SJSA1 (cell line): ENCODE measurements around the gene CISD3. TPM values are rescaled to one million over a fixed set of nuclear protein-coding genes. Genes with fewer than 3 reads are reported as not detected.

Experiments used
- DNase-seq, 2 experiments: peaks; one replicate each; pipeline ENCODE4 v3.0.0-alpha.2; 2015 to 2020; ENCODE audit warnings: low spot score in 2 of 2, low read depth in 1 of 2
- H3K27ac ChIP-seq: fragments of 250-450 bp; sonication (Bioruptor Pico); 2 replicates; pipeline ENCODE4 v1.5.1; 2020; ENCODE audit warnings: mild to moderate bottlenecking, moderate library complexity
- H3K27me3 ChIP-seq: fragments of 250-450 bp; sonication (Bioruptor Pico); replicated peaks from 2 replicates; pipeline ENCODE4 v1.5.1; 2020; ENCODE audit warnings: mild to moderate bottlenecking, moderate library complexity
- H3K36me3 ChIP-seq: fragments of 250-450 bp; sonication (Bioruptor Pico); 2 replicates; pipeline ENCODE4 v1.5.1; 2020; ENCODE audit warnings: mild to moderate bottlenecking
- H3K4me1 ChIP-seq: fragments of 250-450 bp; sonication (Bioruptor Pico); replicated peaks from 2 replicates; pipeline ENCODE4 v1.6.1; 2021; ENCODE audit warnings: mild to moderate bottlenecking
- H3K4me3 ChIP-seq: fragments of 250-450 bp; sonication (Bioruptor Pico); 2 replicates; pipeline ENCODE4 v1.5.1; 2020; ENCODE audit warnings: mild to moderate bottlenecking
- H3K9me3 ChIP-seq: fragments of 250-450 bp; sonication (Bioruptor Pico); replicated peaks from 2 replicates; pipeline ENCODE4 v1.5.1; 2020; ENCODE audit warnings: mild to moderate bottlenecking
- total RNA-seq: library from RNA; depleted of rRNA; stranded (reverse); fragments of >200 nt; shearing (Covaris generic); gene quantifications from 2 replicates; pipeline ENCODE4 v1.2.3, GENCODE V29; 2014

The CISD3 gene
- total RNA-seq, 1 experiment from 2014 or later, result 6.1 TPM

DNA sequence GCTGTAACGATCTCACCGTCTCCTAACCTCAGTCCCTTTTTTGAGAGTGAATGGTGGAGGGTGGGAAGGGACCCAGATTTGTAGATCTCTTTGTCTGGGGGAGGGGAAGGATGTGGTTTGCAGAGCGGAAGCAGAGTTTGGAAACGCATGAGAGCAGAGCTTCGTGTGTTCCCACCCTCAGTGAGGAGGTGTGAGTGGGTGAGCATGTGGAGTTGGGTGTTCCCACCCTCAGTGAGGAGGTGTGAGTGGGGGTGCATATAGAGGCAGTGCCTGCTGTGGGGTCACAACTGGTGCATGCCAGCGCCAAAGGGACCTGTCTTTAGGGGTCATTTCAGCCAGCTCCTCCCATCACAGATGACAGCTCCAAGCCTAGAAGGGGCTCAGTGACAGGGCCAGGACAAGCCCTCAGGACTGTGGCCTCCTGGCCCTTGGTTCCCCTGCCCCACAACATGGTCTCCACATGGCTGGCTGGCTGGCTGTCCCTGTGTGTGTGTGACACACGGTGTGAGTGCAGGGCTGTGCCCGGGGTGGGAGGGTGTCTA is 1.8 kb upstream of the CISD3 start:
- H3K27ac ChIP-seq, result no peak overlapping the region
- H3K4me3 ChIP-seq, result no peak overlapping the region
- peaks cover 25% of the 10 kb centered on the region for H3K4me1 ChIP-seq
- H3K9me3 ChIP-seq, result no peaks in the 10 kb centered on the region
- peaks cover 27% of the 10 kb centered on the region for H3K36me3 ChIP-seq
- H3K27me3 ChIP-seq, result no peaks in the 10 kb centered on the region
- DNase-seq, result no peak

DNA sequence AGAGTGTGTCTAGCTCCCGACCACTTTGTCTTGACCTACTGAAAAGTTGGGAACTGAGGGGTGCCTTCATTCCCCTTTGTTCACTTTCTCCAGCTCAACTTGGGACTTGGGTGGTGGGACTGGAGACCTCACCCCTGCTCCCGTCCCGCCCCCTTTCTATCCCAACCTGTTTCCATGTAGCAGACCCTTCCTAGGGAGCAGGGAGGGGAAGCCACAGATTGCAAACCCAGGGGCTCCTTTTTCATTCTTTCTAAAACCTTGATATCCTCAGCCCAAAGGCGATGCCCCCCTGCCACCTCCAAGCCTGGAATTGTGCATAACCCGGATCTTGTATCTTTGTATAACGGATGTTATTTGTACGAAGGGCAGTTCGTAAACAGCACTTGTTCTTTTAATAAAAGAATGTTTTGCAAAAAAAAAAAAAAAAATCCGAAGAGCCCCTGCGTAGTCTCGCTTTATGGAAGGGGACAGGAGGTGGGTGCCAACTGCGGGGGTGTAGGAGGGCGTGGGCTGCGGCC is 714 bp upstream of the CISD3 start:
- Histone ChIP-seq H3K9me3 (no peaks in the 10 kb centered on the region), H3K27me3 (no peaks in the 10 kb centered on the region), H3K27ac (no peak overlapping the region), H3K36me3 (peaks cover 38% of the 10 kb centered on the region), H3K4me1 (peaks cover 25% of the 10 kb centered on the region), H3K4me3 (peak overlapping the region; percentile 59)
- no peak for DNase-seq

DNA sequence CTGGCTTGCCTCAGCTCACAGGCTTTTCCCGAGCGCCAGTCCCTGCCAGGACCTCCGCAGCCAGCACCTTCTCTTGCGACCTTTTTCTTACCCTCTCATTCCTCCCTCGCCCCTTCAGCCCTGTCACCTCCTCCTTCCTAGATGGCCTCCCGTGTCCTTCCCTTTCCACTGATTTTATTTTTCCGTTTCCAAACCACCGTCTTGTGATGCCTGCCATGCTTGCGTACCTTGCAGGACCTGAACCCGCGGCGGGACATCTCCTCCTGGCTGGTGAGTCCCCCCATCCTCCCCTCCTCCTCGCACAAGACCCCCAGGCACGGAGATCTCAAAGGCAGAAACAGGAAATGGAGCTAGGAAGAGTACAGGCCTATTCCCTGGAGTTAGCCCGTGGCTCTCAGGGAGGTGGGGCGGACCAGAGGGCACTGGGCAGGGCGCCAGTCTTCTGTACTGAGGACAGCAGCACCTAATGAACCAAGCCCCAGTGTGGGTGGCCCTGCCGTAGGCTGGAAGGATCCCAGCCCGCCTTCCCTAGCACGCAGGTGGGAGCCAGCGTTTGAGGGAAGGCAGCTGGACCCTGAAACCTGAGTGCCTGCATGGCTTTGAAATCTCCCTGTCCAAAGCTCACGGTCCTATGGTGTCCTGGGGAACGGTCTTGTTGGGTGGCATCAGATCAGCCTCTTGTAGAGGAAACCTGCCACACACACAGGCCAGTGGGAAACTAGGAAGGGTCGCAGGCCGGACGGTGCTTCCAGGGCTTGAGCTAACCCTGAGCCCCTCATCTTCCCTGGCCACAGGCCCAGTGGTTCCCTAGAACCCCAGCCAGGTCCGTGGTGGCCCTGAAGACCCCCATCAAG is 612 bp downstream of the CISD3 start:
- Histone ChIP-seq H3K4me3 (peak overlapping the region; percentile 59), H3K9me3 (no peaks in the 10 kb centered on the region), H3K27me3 (no peaks in the 10 kb centered on the region), H3K36me3 (peaks cover 48% of the 10 kb centered on the region), H3K27ac (peak overlapping the region; percentile 59), H3K4me1 (peaks cover 30% of the 10 kb centered on the region)
- peak; percentile 77 to 86 for DNase-seq

DNA sequence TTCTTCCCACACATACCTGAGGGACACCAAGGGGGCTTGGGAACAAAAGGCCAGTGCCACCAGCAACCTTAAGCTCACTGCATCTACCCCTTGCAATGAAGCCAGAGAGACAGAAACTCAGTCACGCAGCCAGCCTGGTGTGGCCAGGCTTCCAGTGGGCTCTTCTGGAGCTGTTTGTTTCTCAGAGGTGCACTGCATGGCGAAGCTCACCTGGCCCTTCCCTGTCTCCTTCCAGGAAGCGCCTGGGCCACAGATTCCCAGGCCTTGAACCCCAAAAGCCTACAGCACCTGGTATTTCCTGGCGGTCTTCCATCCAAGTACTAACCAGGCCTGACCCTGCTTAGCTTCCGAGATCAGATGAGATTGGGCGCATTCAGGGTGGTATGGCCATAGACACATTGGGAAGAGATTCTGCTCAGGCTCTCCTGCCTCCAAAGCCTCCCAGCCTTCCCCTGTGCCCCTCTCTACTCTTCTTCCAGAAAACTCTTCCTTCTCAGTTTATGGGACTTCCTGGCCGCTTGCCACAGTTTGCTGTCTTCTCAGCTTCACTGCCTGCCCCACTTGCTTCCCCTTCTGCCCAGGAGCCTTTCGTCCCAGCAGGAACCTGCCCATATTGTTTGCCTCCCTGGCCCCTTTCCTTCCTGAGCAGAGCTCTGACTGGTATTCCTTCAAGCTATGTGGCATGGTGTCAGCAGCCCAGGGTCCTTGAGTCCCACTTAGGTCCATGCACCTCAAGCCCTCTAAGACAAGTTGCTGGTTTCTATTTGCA is 1.6 kb downstream of the CISD3 start:
- Histone ChIP-seq H3K27ac (no peak overlapping the region), H3K27me3 (no peaks in the 10 kb centered on the region), H3K9me3 (no peaks in the 10 kb centered on the region), H3K36me3 (peaks cover 58% of the 10 kb centered on the region), H3K4me1 (peaks cover 30% of the 10 kb centered on the region), H3K4me3 (no peak overlapping the region; the same call in 1 of the 2 replicates)
- no peak for DNase-seq

DNA sequence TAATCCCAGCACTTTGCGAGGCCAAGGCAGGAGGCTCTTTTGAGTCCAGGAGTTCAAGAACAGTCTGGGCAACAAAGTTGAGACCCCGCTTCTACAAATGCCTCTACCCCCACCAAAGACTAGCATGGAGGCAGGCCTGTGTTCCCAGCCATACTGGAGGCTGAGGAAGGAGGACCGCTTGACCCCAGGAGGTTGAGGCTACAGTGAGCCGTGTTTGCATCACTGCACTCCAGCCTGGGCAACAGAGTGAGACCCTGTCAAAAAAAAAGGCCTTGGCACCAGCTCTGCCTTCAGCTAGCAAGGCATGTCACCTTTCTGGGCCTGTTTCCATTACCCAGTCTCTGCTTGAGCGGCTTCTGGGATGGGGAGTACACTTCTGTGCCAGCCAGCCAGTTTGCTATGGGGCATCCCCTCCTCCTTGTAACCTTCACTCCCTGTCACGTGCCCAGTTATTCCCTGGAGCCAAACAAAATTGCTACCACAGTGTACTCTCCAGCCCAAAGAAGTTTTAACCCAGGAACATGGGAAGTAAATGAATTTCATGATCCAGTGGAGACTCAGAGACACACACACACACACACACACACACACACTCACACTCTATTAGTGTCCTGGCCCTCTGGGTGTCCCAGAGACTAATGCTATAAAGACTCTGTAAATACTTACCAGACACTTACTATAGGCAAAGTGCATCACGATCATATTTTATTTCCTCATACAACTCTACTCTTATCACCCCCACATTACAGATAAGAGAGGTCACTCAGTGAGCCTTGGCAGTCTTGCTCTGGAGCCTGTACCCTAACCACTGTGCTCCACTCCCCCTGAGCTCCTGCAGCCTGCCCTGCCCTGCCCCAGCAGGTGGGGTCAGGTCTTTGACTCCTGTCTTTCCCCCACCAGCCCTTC is 2.5 kb downstream of the CISD3 start:
- Histone ChIP-seq H3K4me3 (no peak overlapping the region), H3K27me3 (no peaks in the 10 kb centered on the region), H3K36me3 (peaks cover 66% of the 10 kb centered on the region), H3K4me1 (peaks cover 30% of the 10 kb centered on the region), H3K9me3 (no peaks in the 10 kb centered on the region), H3K27ac (no peak overlapping the region)
- no peak for DNase-seq

DNA sequence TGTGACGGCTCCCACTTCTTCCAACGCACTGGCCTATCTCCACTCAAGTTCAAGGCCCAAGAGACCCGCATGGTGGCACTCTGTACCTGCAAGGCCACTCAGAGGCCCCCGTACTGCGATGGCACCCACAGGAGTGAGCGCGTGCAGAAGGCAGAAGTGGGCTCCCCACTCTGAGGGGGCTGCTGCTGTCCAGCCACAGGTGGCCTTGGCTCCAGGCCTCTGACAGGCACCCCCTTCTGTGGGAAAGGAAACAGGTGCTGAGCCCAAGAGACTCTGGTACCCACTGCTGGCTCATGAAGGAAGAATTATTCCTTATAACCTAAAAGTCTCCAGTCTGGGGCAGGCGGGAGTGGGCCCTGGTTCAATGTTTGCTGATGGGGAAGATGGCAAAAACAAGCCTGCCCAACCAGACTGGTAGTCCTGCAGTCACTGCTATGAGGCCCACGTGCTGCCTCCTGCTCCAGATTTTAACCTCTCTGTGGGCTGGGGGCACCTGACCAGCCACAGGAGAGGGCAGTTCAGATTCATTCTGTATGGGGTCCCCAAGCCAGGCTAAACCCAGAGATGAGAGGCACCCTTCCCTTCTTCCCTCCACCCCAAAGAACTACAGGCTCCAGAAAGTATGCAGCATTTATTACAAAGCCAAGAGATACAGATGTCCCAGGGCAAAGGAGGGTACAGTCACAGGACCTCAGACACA is 3.3 kb downstream of the CISD3 start:
- Histone ChIP-seq H3K4me1 (peaks cover 30% of the 10 kb centered on the region), H3K9me3 (no peaks in the 10 kb centered on the region), H3K4me3 (no peak overlapping the region), H3K27me3 (no peaks in the 10 kb centered on the region), H3K36me3 (peaks cover 73% of the 10 kb centered on the region), H3K27ac (no peak overlapping the region)
- no peak for DNase-seq

DNA sequence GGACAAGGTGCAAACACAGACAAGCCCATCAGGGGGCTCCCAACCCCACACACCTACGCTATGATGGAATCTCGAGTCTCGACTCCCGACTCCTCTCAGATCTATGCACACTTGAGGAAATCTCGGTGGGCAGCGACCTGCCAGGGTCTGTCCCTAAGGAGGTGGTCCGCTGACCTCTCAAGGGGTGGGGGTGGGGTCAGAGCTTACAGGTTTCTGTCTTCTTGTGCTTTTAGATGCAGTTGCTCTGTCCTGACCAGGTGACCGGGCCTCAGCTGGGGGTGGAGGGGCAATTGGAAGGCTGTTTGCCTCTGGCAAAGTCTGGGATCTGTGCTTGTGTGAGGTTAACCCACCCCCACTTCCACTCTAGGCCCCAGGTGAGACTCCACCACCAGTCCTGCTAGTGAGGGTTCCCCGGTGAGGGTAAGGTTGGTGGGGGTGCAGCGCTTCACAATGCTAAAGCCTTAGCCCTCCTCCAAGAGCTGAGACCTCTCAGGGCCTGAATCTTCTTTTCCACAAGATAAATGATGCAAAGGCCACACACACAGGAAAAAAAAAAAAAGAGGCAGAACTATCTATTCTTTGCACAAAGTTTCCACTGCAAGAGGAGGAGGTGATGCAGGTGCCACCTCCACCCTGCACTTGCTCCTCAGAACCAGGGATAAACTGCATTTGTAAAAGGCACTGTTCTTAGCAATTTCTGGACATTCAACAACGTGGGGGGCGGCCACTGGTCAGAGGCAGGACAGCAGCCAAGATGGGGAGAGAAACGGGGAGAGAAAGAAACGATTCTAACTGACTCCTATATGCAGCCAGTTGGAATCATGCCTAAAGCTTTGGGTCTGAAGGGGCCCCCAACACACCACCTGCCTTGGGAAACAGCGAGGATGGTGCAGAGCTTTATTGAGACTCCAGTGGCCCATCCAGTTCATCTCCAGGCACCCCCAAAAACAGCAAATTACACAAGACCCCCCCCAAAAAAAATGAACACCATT is 4.1 kb downstream of the CISD3 start:
- H3K36me3 ChIP-seq, result peaks cover 82% of the 10 kb centered on the region
- no peak for DNase-seq
- peaks cover 28% of the 10 kb centered on the region for H3K4me1 ChIP-seq
- H3K27ac ChIP-seq, result no peak overlapping the region
- H3K4me3 ChIP-seq, result no peak overlapping the region
- no peaks in the 10 kb centered on the region for H3K27me3 ChIP-seq
- H3K9me3 ChIP-seq, result no peaks in the 10 kb centered on the region

DNA sequence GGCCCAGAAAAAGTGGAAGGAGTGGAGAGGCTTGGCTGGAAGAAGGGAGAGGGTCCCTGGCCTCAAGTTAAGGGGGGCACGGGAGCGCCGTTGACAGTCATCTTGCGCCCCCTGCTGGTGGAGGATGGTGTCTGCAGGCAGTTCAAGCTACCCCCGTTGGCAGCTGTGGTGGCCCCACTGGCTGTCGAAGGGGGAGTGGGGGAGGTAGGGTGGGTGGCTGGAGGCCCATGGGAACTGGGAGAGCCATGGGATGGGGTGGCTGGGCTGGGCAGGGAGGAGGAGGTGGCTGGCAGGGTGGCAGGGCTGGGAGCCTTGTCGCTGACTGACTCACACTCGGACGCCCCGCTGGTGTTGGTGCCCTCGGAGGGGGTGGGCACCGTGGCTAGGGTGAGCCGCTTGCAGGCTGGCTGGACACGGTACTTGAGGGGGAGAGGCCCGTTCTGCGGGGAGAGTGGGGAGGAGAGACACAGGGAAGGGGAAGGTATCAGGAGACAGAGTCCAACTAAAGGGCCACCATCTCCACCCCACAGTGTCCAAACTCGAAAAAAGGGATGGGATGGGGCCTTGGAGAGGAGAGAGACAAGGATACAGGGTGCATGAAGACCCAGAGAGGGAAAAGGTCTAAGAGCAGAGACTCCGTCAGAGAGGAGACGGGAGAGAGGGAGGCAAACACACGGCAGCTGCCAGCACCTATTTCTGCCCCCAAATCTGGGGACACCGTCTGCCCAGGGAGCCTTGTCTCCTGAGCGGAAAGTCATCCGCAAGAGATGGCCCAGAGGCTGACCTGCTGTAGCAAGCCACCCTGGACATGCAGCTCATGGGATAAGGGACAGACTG is 5.2 kb downstream of the CISD3 start:
- Histone ChIP-seq H3K4me3 (no peak overlapping the region), H3K27ac (no peak overlapping the region), H3K36me3 (peaks cover 88% of the 10 kb centered on the region), H3K9me3 (no peaks in the 10 kb centered on the region), H3K27me3 (no peaks in the 10 kb centered on the region), H3K4me1 (peaks cover 22% of the 10 kb centered on the region)
- DNase-seq, result peak; percentile 30 to 68

DNA sequence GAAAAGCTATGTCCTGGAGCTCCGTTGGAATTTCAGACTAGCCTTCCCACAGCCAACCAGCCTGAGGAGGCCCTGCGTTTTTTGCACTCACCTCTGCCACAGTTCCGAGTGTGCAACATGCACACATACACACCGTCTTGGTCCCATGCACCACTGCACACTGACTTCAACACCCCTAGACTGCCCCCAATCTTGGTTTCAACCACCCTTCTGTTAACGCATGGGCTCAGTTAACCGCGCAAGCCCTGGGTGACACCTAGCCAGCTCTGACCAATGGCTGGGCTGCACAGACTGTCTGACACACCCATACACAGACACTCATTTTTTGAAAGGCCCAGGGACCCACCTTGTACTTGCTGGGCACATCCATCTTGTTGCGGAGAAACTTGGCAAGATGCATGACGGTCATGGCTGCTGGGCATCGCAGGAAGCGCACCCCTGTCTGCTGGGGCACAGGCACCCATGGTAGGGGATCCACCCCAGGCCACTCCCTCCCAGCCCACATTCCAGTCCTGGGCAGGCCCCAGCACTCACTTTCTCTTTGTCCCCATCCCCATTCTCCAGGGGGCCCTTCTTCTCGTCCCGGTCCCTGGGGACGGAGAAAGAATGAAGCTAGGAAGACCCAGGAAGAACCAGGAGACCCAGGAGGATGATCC is 8.0 kb downstream of the CISD3 start:
- Histone ChIP-seq H3K4me3 (no peak overlapping the region), H3K4me1 (peaks cover 5% of the 10 kb centered on the region), H3K27me3 (no peaks in the 10 kb centered on the region), H3K27ac (no peak overlapping the region), H3K36me3 (peaks cover 67% of the 10 kb centered on the region), H3K9me3 (no peaks in the 10 kb centered on the region)
- no peak for DNase-seq

DNA sequence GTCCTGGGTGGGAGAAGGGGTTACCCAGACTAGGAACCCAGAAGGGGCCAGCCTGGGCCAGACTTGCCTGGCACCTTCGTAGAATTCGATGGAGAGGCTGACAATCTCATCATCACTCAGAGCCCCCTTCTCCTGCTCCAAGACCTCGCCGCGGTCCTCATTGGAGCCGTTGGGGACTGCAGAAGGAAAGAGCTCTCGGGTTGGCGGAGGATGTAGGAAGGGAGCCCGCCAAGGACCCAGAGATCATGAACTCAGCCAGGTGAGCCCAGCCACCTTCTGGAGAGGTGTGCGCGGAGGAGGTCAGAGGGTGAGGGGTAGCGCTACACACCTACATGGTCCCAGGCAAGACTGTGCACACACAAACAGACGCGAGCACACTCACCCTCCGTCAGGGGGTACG is 8.5 kb downstream of the CISD3 start:
- peaks cover 5% of the 10 kb centered on the region for H3K4me1 ChIP-seq
- no peaks in the 10 kb centered on the region for H3K9me3 ChIP-seq
- no peak for DNase-seq
- no peak overlapping the region for H3K27ac ChIP-seq
- peaks cover 62% of the 10 kb centered on the region for H3K36me3 ChIP-seq
- no peaks in the 10 kb centered on the region for H3K27me3 ChIP-seq
- no peak overlapping the region for H3K4me3 ChIP-seq

DNA sequence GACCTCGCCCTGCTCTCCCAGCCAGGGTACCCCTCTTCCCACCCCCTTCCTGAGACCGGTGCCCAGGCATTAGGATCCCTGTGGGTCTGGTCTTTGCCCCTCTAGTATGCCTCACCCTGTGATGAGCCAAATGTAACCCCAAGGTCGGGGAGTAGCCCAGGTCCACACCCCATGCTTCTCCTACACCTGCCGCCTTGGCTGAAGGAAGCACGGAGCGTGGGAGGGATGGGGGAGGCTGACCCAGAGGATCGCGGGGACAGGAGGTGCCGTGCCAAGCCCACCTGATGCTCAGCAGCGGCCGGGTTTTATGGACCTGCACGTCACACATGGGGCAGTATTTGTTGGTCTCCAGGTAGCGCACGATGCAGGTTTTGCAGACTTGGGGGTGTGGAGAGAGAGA is 9.2 kb downstream of the CISD3 start:
- H3K36me3 ChIP-seq, result peaks cover 59% of the 10 kb centered on the region
- H3K27ac ChIP-seq, result no peak overlapping the region
- H3K27me3 ChIP-seq, result no peaks in the 10 kb centered on the region
- no peak overlapping the region for H3K4me3 ChIP-seq
- no peaks in the 10 kb centered on the region for H3K9me3 ChIP-seq
- H3K4me1 ChIP-seq, result peaks cover 5% of the 10 kb centered on the region
- DNase-seq, result no peak
